CD14-positive monocyte (primary cell): Measurements from ENCODE around the gene STXBP6. TPM values are rescaled to one million over a fixed set of nuclear protein-coding genes. Genes with fewer than 3 reads are reported as not detected.

ENCODE experiments used
- DNase-seq, 3 donors: peaks; one replicate each; pipeline ENCODE4 v3.0.0-alpha.2; 2011 to 2022
- H2AFZ ChIP-seq: 2 replicates; pipeline ENCODE4 v1.6.0; 2012; ENCODE audit warnings: mild to moderate bottlenecking, low read depth, low read length, inconsistent platforms; ENCODE audit not compliant: insufficient read depth, poor library complexity, severe bottlenecking
- H3K27ac ChIP-seq, 2 donors: 1 replicate in 1 of 2; 2 replicates in 1 of 2; pipeline ENCODE4 v1.5.1; 2012 to 2013; ENCODE audit warnings: low read length in 2 of 2, control low read depth in 1 of 2, inconsistent platforms in 1 of 2, low read depth in 1 of 2, mild to moderate bottlenecking in 1 of 2
- H3K27me3 ChIP-seq, 2 donors: one replicate each; pipeline versions ENCODE4 v1.6.0 to v1.6.1; 2011 to 2013; ENCODE audit warnings: low read length in 2 of 2; ENCODE audit not compliant: control insufficient read depth in 2 of 2, insufficient read depth in 2 of 2
- H3K36me3 ChIP-seq, 2 donors: replicated peaks in 1 of 2; 1 replicate in 1 of 2; 2 replicates in 1 of 2; pipeline versions ENCODE4 v1.5.1 to v1.6.1; 2012 to 2013; ENCODE audit warnings: low read length in 2 of 2, control low read depth in 1 of 2, inconsistent platforms in 1 of 2, mild to moderate bottlenecking in 1 of 2; ENCODE audit not compliant: insufficient read depth in 2 of 2, control insufficient read depth in 1 of 2
- H3K4me1 ChIP-seq, 2 donors: 1 replicate in 1 of 2; 2 replicates in 1 of 2; pipeline versions ENCODE4 v1.5.1 to v1.6.1; 2012 to 2013; ENCODE audit warnings: low read length in 2 of 2, control low read depth in 1 of 2, inconsistent platforms in 1 of 2, mild to moderate bottlenecking in 1 of 2, moderate library complexity in 1 of 2; ENCODE audit not compliant: insufficient read depth in 2 of 2, control insufficient read depth in 1 of 2
- H3K4me2 ChIP-seq: replicated peaks from 2 replicates; pipeline ENCODE3; 2012; ENCODE audit warnings: low read length, moderate library complexity, mild to moderate bottlenecking; ENCODE audit not compliant: poor library complexity, severe bottlenecking; ENCODE audit errors: extremely low read depth
- H3K4me3 ChIP-seq, 3 experiments: fragments of 200-600 bp in 1 of 3; sonication (generic) in 1 of 3; replicated peaks in 1 of 3; 1 replicate in 2 of 3; 2 replicates in 1 of 3; pipeline ENCODE4 v1.5.1; 2011 to 2013; ENCODE audit warnings: low read length in 3 of 3, mild to moderate bottlenecking in 3 of 3, control low read depth in 2 of 3, low read depth in 2 of 3, inconsistent platforms in 1 of 3, moderate library complexity in 1 of 3
- H3K79me2 ChIP-seq: 2 replicates; pipeline ENCODE4 v1.6.0; 2012; ENCODE audit warnings: mild to moderate bottlenecking, control low read depth, inconsistent platforms, low read length, moderate library complexity; ENCODE audit not compliant: insufficient read depth
- H3K9ac ChIP-seq: 2 replicates; pipeline ENCODE4 v1.6.0; 2017; ENCODE audit warnings: low read length, mild to moderate bottlenecking; ENCODE audit not compliant: insufficient read depth, poor library complexity, severe bottlenecking
- H3K9me3 ChIP-seq, 2 donors: replicated peaks in 1 of 2; 1 replicate in 1 of 2; 2 replicates in 1 of 2; pipeline versions ENCODE4 v1.5.1 to v1.6.1; 2012 to 2013; ENCODE audit warnings: low read length in 2 of 2, control low read depth in 1 of 2; ENCODE audit not compliant: control insufficient read depth in 1 of 2, insufficient read depth in 1 of 2
- H4K20me1 ChIP-seq: 2 replicates; pipeline ENCODE4 v1.6.0; 2012; ENCODE audit warnings: mild to moderate bottlenecking, low read length, control low read depth, moderate library complexity; ENCODE audit not compliant: insufficient read depth
- H3K27ac Mint-ChIP-seq, 7 donors: one replicate each; pipeline ENCODE4 v1.8.0; 2020; ENCODE audit warnings: mild to moderate bottlenecking in 7 of 7, mixed read lengths in 7 of 7, moderate library complexity in 6 of 7, inconsistent platforms in 2 of 7
- H3K27me3 Mint-ChIP-seq, 3 donors: one replicate each; pipeline ENCODE4 v1.8.0; 2021 to 2022; ENCODE audit warnings: low read depth in 3 of 3, mild to moderate bottlenecking in 3 of 3, mixed read lengths in 3 of 3, moderate library complexity in 3 of 3, inconsistent platforms in 1 of 3
- H3K36me3 Mint-ChIP-seq, 2 donors: one replicate each; pipeline ENCODE4 v1.8.0; 2020; ENCODE audit warnings: mixed read lengths in 2 of 2, inconsistent platforms in 1 of 2, mild to moderate bottlenecking in 1 of 2
- H3K4me1 Mint-ChIP-seq: one replicate; pipeline ENCODE4 v1.8.0; 2020; ENCODE audit warnings: mild to moderate bottlenecking, mixed read lengths
- H3K4me3 Mint-ChIP-seq, 2 donors: one replicate each; pipeline ENCODE4 v1.8.0; 2020; ENCODE audit warnings: mild to moderate bottlenecking in 2 of 2, mixed read lengths in 2 of 2, moderate library complexity in 1 of 2
- H3K9me3 Mint-ChIP-seq, 7 donors: one replicate each; pipeline ENCODE4 v1.8.0; 2020 to 2022; ENCODE audit warnings: mixed read lengths in 7 of 7, mild to moderate bottlenecking in 6 of 7, moderate library complexity in 6 of 7, inconsistent platforms in 2 of 7
- CTCF ChIP-seq: fragments of 200-600 bp; IDR thresholded peaks from one replicate; pipeline ENCODE4 v1.8.0; 2022; ENCODE audit warnings: antibody characterized with exemption, mild to moderate bottlenecking
- WGBS: methylation state at CpG from one replicate; pipeline ENCODE4 v1.1.5; 2013; ENCODE audit warnings: missing lambda C conversion rate; ENCODE audit not compliant: insufficient coverage; 5-methylcytosine and 5-hydroxymethylcytosine counted together
- intact Hi-C, 2 donors: fragments of 100-400 bp; cut with micrococcal nuclease; formaldehyde crosslinking; loops; one replicate each; pipeline versions ENCODE4 v1.15.0 to v1.15.1; 2023
- polyA plus RNA-seq, 3 donors: library from polyadenylated mRNA; depleted of rRNA in 1 of 3; unstranded in 2 of 3; stranded (reverse) in 1 of 3; fragments of 300-500 nt in 2 of 3; fragments of >200 nt in 1 of 3; fragmentation: Illumina TruSeq in 2 of 3; gene quantifications; 1 replicate in 2 of 3; 2 replicates in 1 of 3; pipeline ENCODE4 v1.2.3, GENCODE V29; 2012 to 2021

STXBP6 gene
- polyA plus RNA-seq, 3 donors = 0.05 to 0.25 (median 0.08) TPM

DNA sequence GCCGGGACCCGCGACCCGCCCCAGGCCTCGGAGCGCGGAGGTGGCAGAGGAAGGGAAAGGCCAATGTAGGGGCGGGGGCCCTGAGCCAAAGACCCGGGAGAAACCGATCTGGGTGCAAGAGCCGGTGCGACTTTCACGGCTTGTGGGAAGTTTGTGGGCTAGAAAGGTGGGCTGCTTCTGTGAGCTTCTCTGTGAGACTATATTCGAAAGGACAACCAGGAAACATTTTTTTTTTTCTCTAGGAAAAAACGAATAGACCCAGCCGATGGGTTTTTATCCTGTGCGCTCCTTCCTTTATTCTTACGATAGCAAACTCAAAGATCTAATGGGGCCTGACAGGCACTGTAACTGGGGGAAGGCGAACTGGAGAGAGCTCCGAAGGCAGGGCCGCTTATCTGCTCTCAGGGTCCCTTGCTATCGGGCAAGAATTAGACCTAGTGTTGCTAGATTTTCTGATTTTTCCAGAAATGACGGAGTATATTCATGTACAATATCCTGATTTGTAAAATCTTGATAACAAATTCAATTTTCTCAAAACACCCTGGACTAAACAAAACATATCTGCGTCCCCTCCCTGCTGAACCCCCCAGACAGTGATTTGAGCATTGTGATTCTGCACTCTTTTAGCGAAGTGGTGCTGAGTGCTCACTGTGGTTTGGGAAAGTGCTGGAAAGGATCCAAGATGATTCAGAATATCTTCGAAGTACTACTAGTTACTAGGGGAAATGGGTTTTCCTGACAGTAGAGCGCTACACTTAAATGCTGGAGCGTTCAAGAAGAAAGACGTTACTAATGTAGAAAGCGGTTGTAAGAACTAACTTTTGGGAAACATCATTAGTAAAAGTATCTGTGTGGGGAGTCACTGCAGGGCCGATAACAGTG is 563 bp upstream of the STXBP6 start:
- H3K4me3 ChIP-seq = peak overlapping the region; percentile 26 to 73 (median 31)
- no peaks in the 10 kb centered on the region for H3K36me3 ChIP-seq
- no peak for TF ChIP-seq CTCF
- no peak overlapping the region for H3K27ac Mint-ChIP-seq
- no peaks in the 10 kb centered on the region for H4K20me1 ChIP-seq
- H3K9me3 ChIP-seq = peaks cover 0 to 17% of the 10 kb centered on the region in 2 donors
- no peak overlapping the region for H3K27ac ChIP-seq
- H3K4me2 ChIP-seq = peak overlapping the region; percentile 82
- H3K9me3 Mint-ChIP-seq = peaks cover 0 to 13% (median 8%) of the 10 kb centered on the region in 7 donors
- intact Hi-C loops = no loop called here
- H3K4me3 Mint-ChIP-seq = peak overlapping the region; percentile 65 to 94
- peaks cover 59% of the 10 kb centered on the region in 2 donors for H3K27me3 ChIP-seq
- H3K36me3 Mint-ChIP-seq = peaks cover 7 to 15% of the 10 kb centered on the region in 2 donors
- peaks cover 19% of the 10 kb centered on the region for H3K4me1 Mint-ChIP-seq
- H3K79me2 ChIP-seq = no peaks in the 10 kb centered on the region
- peaks cover 16 to 23% of the 10 kb centered on the region in 2 donors for H3K4me1 ChIP-seq
- 2% methylated on average over 22 of the region's 31 CpGs for WGBS
- H3K27me3 Mint-ChIP-seq = peaks cover 53 to 64% (median 55%) of the 10 kb centered on the region in 3 donors
- DNase-seq = peak; percentile 5 to 48 (median 7)
- H3K9ac ChIP-seq = no peak overlapping the region
- peak overlapping the region; percentile 73 for H2AFZ ChIP-seq

GRCh38 chr14:25049093-25049567 is 817 bp downstream of the STXBP6 start:
- Histone ChIP-seq H2AFZ (peak overlapping the region; percentile 73), H3K27ac (no peak overlapping the region), H3K27me3 (peaks cover 59% of the 10 kb centered on the region in 2 donors), H3K4me3 (peak overlapping the region in 2 of 3 experiments; percentile 32 to 73), H4K20me1 (no peaks in the 10 kb centered on the region), H3K9ac (no peak overlapping the region), H3K4me2 (peak overlapping the region; percentile 82), H3K4me1 (peaks cover 16 to 23% of the 10 kb centered on the region in 2 donors), H3K9me3 (peaks cover 0 to 17% of the 10 kb centered on the region in 2 donors), H3K79me2 (no peaks in the 10 kb centered on the region), H3K36me3 (no peaks in the 10 kb centered on the region)
- no peak overlapping the region for H3K27ac Mint-ChIP-seq
- peaks cover 19% of the 10 kb centered on the region for H3K4me1 Mint-ChIP-seq
- H3K27me3 Mint-ChIP-seq = peaks cover 52 to 64% (median 58%) of the 10 kb centered on the region in 3 donors
- no peak for DNase-seq
- no peak for TF ChIP-seq CTCF
- H3K36me3 Mint-ChIP-seq = peaks cover 7 to 15% of the 10 kb centered on the region in 2 donors
- intact Hi-C loops = no loop called here
- H3K9me3 Mint-ChIP-seq = peaks cover 0 to 13% (median 8%) of the 10 kb centered on the region in 7 donors
- peak overlapping the region; percentile 64 to 88 for H3K4me3 Mint-ChIP-seq
- 2% methylated on average over 32 of the region's 34 CpGs for WGBS
